AG04450 (cell line): ENCODE results near the gene NCLN. TPM values are rescaled to one million over a fixed set of nuclear protein-coding genes. Genes with fewer than 3 reads are reported as not detected.
"Not testable (repeated sequence)": the region's sequence is repeated elsewhere in the genome, so short reads cannot be mapped to it uniquely, and the experiment has no call there.

Experiments
- CTCF ChIA-PET: fragments of 300-600, 350-600 bp; formaldehyde crosslinking; extraction: SDS; loops from one replicate; lab custom pipeline; 2022; ENCODE audit warnings: antibody characterized with exemption, inconsistent platforms; lab: Charles Lee
- POLR2A ChIA-PET: fragments of 350-600 bp; formaldehyde crosslinking; extraction: SDS; loops from one replicate; lab custom pipeline; 2021; ENCODE audit warnings: antibody characterized with exemption, inconsistent platforms; lab: Yijun Ruan, JAX
- DNase-seq: peaks from one replicate; pipeline ENCODE4 v3.0.0-alpha.2; 2011; ENCODE audit warnings: low read depth, low spot score
- H3K27ac ChIP-seq: one replicate; pipeline ENCODE4 v1.5.1; 2012; ENCODE audit warnings: low read depth, low read length, control low read depth
- H3K27me3 ChIP-seq: one replicate; pipeline ENCODE4 v1.6.0; 2012; ENCODE audit warnings: low read length; ENCODE audit not compliant: control insufficient read depth, insufficient read depth
- H3K4me3 ChIP-seq: 2 replicates; pipeline ENCODE4 v1.5.1; 2011; ENCODE audit warnings: mild to moderate bottlenecking, low read depth, low read length, control low read depth
- H3K9me3 ChIP-seq: 2 replicates; pipeline ENCODE4 v1.5.1; 2012; ENCODE audit warnings: low read length; ENCODE audit not compliant: control insufficient read depth, insufficient read depth
- polyA plus RNA-seq: library from polyadenylated mRNA; depleted of rRNA; stranded (reverse); fragments of >200 nt; gene quantifications from 2 replicates; pipeline ENCODE4 v1.2.3, GENCODE V29; 2011
- TF ChIP-seq, protein P1 (sequence below): IDR thresholded peaks from 2 replicates; pipeline ENCODE4 v1.5.1; 2011; ENCODE audit warnings: low read depth, low read length, control low read depth, inconsistent platforms

The NCLN gene
- polyA plus RNA-seq, 1 experiment, result 27.1 TPM

- Histone ChIP-seq H3K27ac (no peak overlapping the region), H3K4me3 (no peak overlapping the region), H3K27me3 (peaks cover 21% of the 10 kb centered on the region), H3K9me3 (no peaks in the 10 kb centered on the region; the same call in 1 of the 2 replicates)
- DNase-seq, result no peak
- TF ChIP-seq, protein P1, sequence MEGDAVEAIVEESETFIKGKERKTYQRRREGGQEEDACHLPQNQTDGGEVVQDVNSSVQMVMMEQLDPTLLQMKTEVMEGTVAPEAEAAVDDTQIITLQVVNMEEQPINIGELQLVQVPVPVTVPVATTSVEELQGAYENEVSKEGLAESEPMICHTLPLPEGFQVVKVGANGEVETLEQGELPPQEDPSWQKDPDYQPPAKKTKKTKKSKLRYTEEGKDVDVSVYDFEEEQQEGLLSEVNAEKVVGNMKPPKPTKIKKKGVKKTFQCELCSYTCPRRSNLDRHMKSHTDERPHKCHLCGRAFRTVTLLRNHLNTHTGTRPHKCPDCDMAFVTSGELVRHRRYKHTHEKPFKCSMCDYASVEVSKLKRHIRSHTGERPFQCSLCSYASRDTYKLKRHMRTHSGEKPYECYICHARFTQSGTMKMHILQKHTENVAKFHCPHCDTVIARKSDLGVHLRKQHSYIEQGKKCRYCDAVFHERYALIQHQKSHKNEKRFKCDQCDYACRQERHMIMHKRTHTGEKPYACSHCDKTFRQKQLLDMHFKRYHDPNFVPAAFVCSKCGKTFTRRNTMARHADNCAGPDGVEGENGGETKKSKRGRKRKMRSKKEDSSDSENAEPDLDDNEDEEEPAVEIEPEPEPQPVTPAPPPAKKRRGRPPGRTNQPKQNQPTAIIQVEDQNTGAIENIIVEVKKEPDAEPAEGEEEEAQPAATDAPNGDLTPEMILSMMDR, result no peak
- ChIA-PET CTCF (no interaction called here), POLR2A (no interaction called here)
Observed at GRCh38 chr19:3233831-3234230, 48.1 kb downstream of the NCLN start.

DNA sequence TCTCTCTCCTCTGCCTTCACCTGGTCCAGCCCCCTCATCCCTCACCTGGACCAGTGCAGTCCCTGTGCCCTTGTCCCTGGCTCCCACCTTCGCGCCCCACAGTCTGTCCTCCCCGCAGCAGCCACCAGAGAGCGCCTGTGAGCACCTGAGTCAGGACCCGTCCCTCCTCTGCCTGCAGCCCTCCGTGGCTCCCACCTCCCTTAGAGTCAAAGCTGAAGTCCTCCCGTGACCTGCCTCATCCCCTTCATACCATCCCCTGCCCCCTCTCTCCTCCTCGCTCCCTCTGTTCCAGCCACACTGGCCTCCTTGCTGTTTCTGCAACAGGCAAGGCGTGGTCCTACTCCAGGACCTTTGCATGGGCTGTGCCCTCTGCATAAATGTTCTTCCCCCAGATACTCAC is 49.1 kb downstream of the NCLN start:
- TF ChIP-seq, protein P1, result 0 out of 2 replicates have a peak, but pooled peaks have one; percentile 3
- no peak for DNase-seq
- POLR2A ChIA-PET, result no interaction called here
- no peak overlapping the region for H3K27ac ChIP-seq
- CTCF ChIA-PET, result interaction anchor here (0.5 to 1.0 kb wide), 2 partner anchors 70 to 1007 kb away, joined by 3 to 4 read pairs; no protein-coding TSS in a partner anchor
- H3K4me3 ChIP-seq, result no peak overlapping the region
- H3K27me3 ChIP-seq, result peaks cover 13% of the 10 kb centered on the region
- H3K9me3 ChIP-seq, result no peaks in the 10 kb centered on the region; the same call in 1 of the 2 replicates

GRCh38 chr19:3235604-3236003 is 49.9 kb downstream of the NCLN start:
- POLR2A ChIA-PET, H3K27me3 ChIP-seq, H3K9me3 ChIP-seq, H3K4me3 ChIP-seq, DNase-seq, H3K27ac ChIP-seq: not testable (repeated sequence)
- CTCF ChIA-PET, result interaction anchor here (1.0 kb wide), 1 partner anchor 69 kb away, joined by 3 read pairs; no protein-coding TSS in a partner anchor

DNA sequence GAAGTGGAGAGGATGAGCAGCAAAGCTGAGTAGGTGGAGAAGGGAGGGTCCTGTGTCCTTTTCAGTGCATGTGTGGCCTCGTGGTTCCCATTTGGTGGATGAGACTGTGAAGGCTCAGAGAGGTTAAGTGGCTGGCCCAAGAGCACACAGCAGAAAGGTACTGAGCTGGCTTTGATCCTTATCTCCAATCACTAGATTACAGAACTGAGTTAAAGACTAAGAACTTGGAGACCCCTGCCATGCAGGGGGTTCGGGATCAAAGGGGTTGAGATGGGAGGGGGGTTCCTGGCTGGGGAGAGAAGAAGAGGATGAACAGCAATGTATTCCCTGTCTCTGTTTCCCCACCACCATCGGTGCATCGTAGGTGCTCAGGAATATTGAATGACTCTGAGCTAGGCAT is 50.5 kb downstream of the NCLN start:
- ChIA-PET CTCF (no interaction called here), POLR2A (no interaction called here)
- no peak overlapping the region for H3K4me3 ChIP-seq
- DNase-seq, result no peak
- peaks cover 6% of the 10 kb centered on the region for H3K27me3 ChIP-seq
- TF ChIP-seq, protein P1, result no peak
- H3K9me3 ChIP-seq, result no peaks in the 10 kb centered on the region; the same call in 1 of the 2 replicates
- H3K27ac ChIP-seq, result no peak overlapping the region

DNA sequence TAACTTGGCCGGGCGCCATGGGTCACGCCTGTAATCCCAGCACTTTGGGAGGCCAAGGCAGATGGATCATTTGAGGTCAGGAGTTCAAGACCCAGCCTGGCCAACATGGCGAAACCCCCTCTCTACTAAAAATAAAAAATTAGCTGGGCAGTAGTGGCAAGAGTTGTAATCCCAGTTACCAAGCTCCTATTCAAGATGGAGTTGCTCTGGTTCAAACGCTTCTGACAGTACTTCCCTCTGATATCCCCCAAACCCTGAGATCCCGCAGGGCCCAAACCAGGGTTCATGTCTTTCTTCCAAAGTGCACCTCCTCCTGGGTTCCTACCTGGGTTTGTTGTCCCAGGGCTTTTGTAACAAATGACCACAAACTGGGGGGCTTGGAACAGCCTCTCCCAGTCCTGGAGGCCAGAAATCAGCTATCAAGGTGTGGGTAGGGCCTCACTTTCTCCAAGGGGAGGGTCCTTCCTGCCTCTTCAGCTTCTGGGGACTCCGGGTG is 52.4 kb downstream of the NCLN start:
- peaks cover 5% of the 10 kb centered on the region for H3K27me3 ChIP-seq
- ChIA-PET CTCF (no interaction called here), POLR2A (no interaction called here)
- H3K27ac ChIP-seq, result no peak overlapping the region
- H3K9me3 ChIP-seq, result no peaks in the 10 kb centered on the region; the same call in 1 of the 2 replicates
- DNase-seq, result no peak
- no peak overlapping the region for H3K4me3 ChIP-seq
- TF ChIP-seq, protein P1, result no peak
